Measurements from ENCODE around the gene UGT1A9. TPM values are rescaled to one million over a fixed set of nuclear protein-coding genes. Genes with fewer than 3 reads are reported as not detected.

Gene UGT1A9
- total and polyA plus RNA-seq, 2 of the 13 experiments (the other 11 are each of a cell fraction or from before 2014, with no cell fraction given): 0.07 TPM; not detected in 1

GRCh38 chr2:233779722-233780121 is 108.0 kb downstream of the UGT1A9 start:
- no peaks in the 10 kb centered on the region for H4K20me1 ChIP-seq (ENCODE audit: insufficient read depth, low read length)
- peaks cover 5% of the 10 kb centered on the region; the same call in 1 of the 2 replicates for H3K9me3 ChIP-seq (ENCODE audit: low read length)
- no peak overlapping the region for H3K4me3 ChIP-seq (replicated peaks in 1 of 3; ENCODE audit: insufficient read depth in 1 of 3, low read depth in 2 of 3, low read length in 3 of 3)
- DNase-seq (ENCODE audit: low spot score) (no peak), ATAC-seq (no peak), FAIRE-seq (no peak)
- H3K27ac ChIP-seq (ENCODE audit: extremely low read length, insufficient read depth, low read length): no peak overlapping the region
- H3K4me2 ChIP-seq (ENCODE audit: low read depth, low read length): no peak overlapping the region
- no peaks in the 10 kb centered on the region for H3K4me1 ChIP-seq (ENCODE audit: insufficient read depth, low read length)
- CTCF ChIA-PET (ENCODE audit: low intra/inter-chr PET ratio, low total read pairs): no interaction called here
- POLR2A ChIA-PET: no interaction called here
- no TSS peak for BruUV-seq (replicated peaks)
- no peaks in the 10 kb centered on the region for H3K36me3 ChIP-seq (replicated peaks in 1 of 2; ENCODE audit: control insufficient read depth in 1 of 2, insufficient read depth in 2 of 2, low read length in 2 of 2)
- TF ChIP-seq SP1 (IDR thresholded peaks at IDR 0.05) (no peak), SP1 (CRISPR knock-in tag; IDR thresholded peaks at IDR 0.05) (no peak), ZMYM4 (CRISPR knock-in tag; IDR thresholded peaks at IDR 0.05) (no peak)
- no peak overlapping the region for H2AFZ ChIP-seq (ENCODE audit: low read length)
- peaks cover 3 to 53% of the 10 kb centered on the region in 2 experiments; a peak in 4 of 5 replicates for H3K27me3 ChIP-seq (ENCODE audit: control insufficient read depth in 1 of 2, insufficient read depth in 2 of 2, low read length in 2 of 2)
- no peak overlapping the region for H3K9ac ChIP-seq (ENCODE audit: insufficient read depth, low read depth, low read length)
- no peaks in the 10 kb centered on the region for H3K79me2 ChIP-seq (ENCODE audit: insufficient read depth, low read length)
- in situ Hi-C loops (cut with HindIII; ENCODE audit: extremely low pct_ligation_motif_present, low pct_unique_long_range_greater_than_20kb) (no loop called here), intact Hi-C loops (cut with micrococcal nuclease; ENCODE audit: unreplicated experiment) (no loop called here)
- 53% methylated on average over 4 of the region's 4 CpGs for WGBS (ENCODE audit: low lambda C conversion rate)

- Histone ChIP-seq H3K4me2 (ENCODE audit: low read depth, low read length) (no peak overlapping the region), H2AFZ (ENCODE audit: low read length) (no peak overlapping the region), H3K4me3 (replicated peaks in 1 of 3; ENCODE audit: insufficient read depth in 1 of 3, low read depth in 2 of 3, low read length in 3 of 3) (no peak overlapping the region), H3K9me3 (ENCODE audit: low read length) (peaks cover 2% of the 10 kb centered on the region; the same call in 1 of the 2 replicates), H3K4me1 (ENCODE audit: insufficient read depth, low read length) (no peaks in the 10 kb centered on the region), H3K27ac (ENCODE audit: extremely low read length, insufficient read depth, low read length) (no peak overlapping the region), H4K20me1 (ENCODE audit: insufficient read depth, low read length) (no peaks in the 10 kb centered on the region), H3K79me2 (ENCODE audit: insufficient read depth, low read length) (no peaks in the 10 kb centered on the region), H3K27me3 (ENCODE audit: control insufficient read depth in 1 of 2, insufficient read depth in 2 of 2, low read length in 2 of 2) (peaks cover 3 to 43% of the 10 kb centered on the region in 2 experiments; a peak in 4 of 5 replicates), H3K9ac (ENCODE audit: insufficient read depth, low read depth, low read length) (no peak overlapping the region), H3K36me3 (replicated peaks in 1 of 2; ENCODE audit: control insufficient read depth in 1 of 2, insufficient read depth in 2 of 2, low read length in 2 of 2) (no peaks in the 10 kb centered on the region)
- POLR2A ChIA-PET: no interaction called here
- CTCF ChIA-PET (ENCODE audit: low intra/inter-chr PET ratio, low total read pairs): no interaction called here
- FAIRE-seq (no peak), DNase-seq (ENCODE audit: low spot score) (no peak), ATAC-seq (no peak)
- in situ Hi-C loops (cut with HindIII; ENCODE audit: extremely low pct_ligation_motif_present, low pct_unique_long_range_greater_than_20kb) (no loop called here), intact Hi-C loops (cut with micrococcal nuclease; ENCODE audit: unreplicated experiment) (no loop called here)
- BruUV-seq (replicated peaks): no TSS peak
- WGBS (ENCODE audit: low lambda C conversion rate): 39% methylated on average over 4 of the region's 4 CpGs
- no peak for TF ChIP-seq ZNF619 (CRISPR knock-in tag; IDR thresholded peaks at IDR 0.05)
- no peak for TF ChIP-seq GTF3A (CRISPR knock-in tag; conservative IDR thresholded peaks at IDR 0.05)
- TF ChIP-seq MXD3 (CRISPR knock-in tag; IDR thresholded peaks at IDR 0.05): no peak
- no peak for TF ChIP-seq NFIB (CRISPR knock-in tag; IDR thresholded peaks at IDR 0.05; ENCODE audit: borderline replicate concordance)
- TF ChIP-seq TSC22D2 (CRISPR knock-in tag; IDR thresholded peaks at IDR 0.05; ENCODE audit: borderline replicate concordance): no peak
- no peak for TF ChIP-seq HIC2 (CRISPR knock-in tag; IDR thresholded peaks at IDR 0.05; ENCODE audit: low read depth)
- TF ChIP-seq ZNF552 (CRISPR knock-in tag; IDR thresholded peaks at IDR 0.05; ENCODE audit: borderline replicate concordance): no peak
- TF ChIP-seq SOX13 (IDR thresholded peaks at IDR 0.05): no peak
- TF ChIP-seq SOX13 (CRISPR knock-in tag; conservative IDR thresholded peaks at IDR 0.05 in 1 of 2, IDR thresholded peaks at IDR 0.05 in 1 of 2): no peak
- no peak for TF ChIP-seq TBP (CRISPR knock-in tag; IDR thresholded peaks at IDR 0.05)
- no peak for TF ChIP-seq TCF7 (IDR thresholded peaks at IDR 0.05; ENCODE audit: low read depth)
- TF ChIP-seq BRD4 (CRISPR knock-in tag; IDR thresholded peaks at IDR 0.05): no peak
- TF ChIP-seq ZNF263 (CRISPR knock-in tag; IDR thresholded peaks at IDR 0.05): no peak
- no peak for TF ChIP-seq FOXP1 (IDR thresholded peaks at IDR 0.05)
- TF ChIP-seq FOXP1 (CRISPR knock-in tag; IDR thresholded peaks at IDR 0.05): no peak
- no peak for TF ChIP-seq HES4 (CRISPR knock-in tag; IDR thresholded peaks at IDR 0.05; ENCODE audit: borderline replicate concordance)
- no peak for TF ChIP-seq FIP1L1 (IDR thresholded peaks at IDR 0.05; ENCODE audit: borderline replicate concordance, insufficient read depth, low read depth, low read length)
Observed at GRCh38 chr2:233780771-233781170, 109.1 kb downstream of the UGT1A9 start.
